GM08714 (cell line): ENCODE results near the gene LDHAL6A.
A peak's percentile ranks its signal among the peaks of the same experiment; 100 is the strongest.

ENCODE experiments used
- H3K4me3 ChIP-seq: fragments of 200-500 bp; sonication (Bioruptor generic); 2 replicates; pipeline ENCODE4 v1.5.1; 2014; ENCODE audit warnings: mild to moderate bottlenecking, low read length, inconsistent platforms
- ZNF274 ChIP-seq: IDR thresholded peaks from 2 replicates; pipeline ENCODE4 v1.6.1; 2012; ENCODE audit warnings: mild to moderate bottlenecking, low read depth, low read length

LDHAL6A gene

DNA sequence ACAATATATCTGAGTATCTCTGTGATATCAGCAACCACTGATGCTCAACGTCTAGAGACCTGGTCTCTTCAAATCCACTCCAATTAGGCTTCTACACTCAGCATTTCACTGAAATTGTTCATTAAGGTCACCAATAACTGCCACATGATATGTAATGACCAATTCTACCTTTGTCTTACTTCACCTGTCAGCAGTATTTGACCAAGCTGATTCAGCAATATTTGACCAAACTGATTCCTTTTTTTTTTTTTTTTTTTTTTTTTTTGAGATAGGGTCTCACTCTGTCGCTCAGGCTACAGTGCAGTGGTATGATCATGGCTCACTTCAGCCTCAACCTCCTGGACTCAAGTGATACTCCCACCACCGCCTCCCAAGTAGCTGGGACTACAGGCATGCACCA is 65.5 kb downstream of the LDHAL6A start:
- no peak for TF ChIP-seq ZNF274
- H3K4me3 ChIP-seq: no peak overlapping the region

DNA sequence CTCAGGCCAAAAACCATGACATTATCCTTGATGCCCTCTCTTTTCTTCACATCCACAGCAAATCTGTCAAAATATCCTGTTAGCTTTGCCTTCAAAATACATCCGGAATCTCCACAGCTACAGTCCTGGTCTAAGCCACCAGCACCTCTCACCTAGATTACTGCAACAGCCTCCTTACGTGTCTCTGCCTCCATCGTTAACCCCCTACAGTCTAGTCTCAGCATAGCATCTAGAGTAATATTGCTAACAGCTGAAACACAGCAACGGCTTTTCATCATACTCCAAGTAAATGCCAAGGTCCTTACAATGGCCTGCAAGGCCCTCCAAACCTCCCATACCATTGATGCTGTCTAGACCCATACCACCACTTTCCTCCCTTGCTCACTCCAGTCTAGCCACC is 66.7 kb downstream of the LDHAL6A start:
- H3K4me3 ChIP-seq: no peak overlapping the region
- no peak for TF ChIP-seq ZNF274

DNA sequence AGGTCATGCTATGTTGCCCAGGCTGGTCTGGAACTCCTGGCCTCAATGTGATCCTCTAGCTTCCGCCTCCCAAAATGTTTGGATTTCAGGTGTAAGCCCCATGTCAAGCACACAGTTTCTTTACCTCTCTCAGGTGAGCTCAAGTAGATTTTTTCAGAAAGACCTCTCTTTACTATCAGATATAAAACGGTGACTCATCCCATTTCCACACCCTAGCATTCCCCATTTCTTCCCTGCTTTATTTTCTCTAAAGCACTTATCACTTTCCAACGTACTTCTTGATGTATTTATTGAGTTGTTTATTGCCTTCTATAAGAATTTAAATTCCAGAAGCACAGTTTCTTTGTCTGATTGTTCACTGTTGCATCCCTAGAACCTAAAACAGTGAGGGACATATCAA is 67.4 kb downstream of the LDHAL6A start:
- TF ChIP-seq ZNF274: no peak
- H3K4me3 ChIP-seq: no peak overlapping the region

DNA sequence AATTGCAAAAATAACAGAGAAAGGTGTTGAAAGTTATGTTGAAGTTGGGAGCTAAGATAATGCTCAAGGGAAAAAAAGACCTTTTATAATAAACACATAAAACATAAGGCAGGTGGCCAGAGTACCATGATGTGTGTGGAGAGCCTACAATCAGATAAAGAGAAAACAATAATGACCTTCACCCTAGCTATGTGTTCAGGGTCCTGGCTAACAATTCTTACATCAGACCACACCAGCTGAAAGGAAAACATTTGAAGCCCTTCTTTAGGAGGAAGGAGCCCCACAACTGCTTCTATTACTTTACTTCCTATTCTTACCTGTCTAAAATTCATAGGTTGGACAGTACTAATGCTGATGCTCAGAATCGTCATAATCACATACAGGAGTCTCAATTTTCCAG is 68.6 kb downstream of the LDHAL6A start:
- no peak overlapping the region for H3K4me3 ChIP-seq
- TF ChIP-seq ZNF274: no peak

DNA sequence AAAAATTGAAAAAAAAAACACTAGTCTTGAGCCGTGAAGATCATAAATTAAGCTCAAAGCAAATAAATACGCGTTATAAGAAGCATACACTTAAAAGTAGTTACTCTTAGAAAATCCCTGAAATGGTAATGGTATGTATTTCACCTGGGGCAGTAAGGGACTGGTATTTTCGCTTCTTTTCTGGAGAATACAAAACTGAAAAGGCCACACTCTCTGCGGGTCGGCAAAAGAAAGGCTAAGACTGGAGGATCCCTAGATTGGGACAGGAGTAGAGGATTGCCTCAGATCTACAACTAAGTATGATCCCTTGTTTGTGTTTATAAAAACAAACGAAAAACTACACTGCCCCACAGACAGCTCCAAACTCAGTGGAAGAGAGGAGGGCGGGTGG is 70.5 kb downstream of the LDHAL6A start:
- no peak for TF ChIP-seq ZNF274
- H3K4me3 ChIP-seq: peak overlapping the region; percentile 76

DNA sequence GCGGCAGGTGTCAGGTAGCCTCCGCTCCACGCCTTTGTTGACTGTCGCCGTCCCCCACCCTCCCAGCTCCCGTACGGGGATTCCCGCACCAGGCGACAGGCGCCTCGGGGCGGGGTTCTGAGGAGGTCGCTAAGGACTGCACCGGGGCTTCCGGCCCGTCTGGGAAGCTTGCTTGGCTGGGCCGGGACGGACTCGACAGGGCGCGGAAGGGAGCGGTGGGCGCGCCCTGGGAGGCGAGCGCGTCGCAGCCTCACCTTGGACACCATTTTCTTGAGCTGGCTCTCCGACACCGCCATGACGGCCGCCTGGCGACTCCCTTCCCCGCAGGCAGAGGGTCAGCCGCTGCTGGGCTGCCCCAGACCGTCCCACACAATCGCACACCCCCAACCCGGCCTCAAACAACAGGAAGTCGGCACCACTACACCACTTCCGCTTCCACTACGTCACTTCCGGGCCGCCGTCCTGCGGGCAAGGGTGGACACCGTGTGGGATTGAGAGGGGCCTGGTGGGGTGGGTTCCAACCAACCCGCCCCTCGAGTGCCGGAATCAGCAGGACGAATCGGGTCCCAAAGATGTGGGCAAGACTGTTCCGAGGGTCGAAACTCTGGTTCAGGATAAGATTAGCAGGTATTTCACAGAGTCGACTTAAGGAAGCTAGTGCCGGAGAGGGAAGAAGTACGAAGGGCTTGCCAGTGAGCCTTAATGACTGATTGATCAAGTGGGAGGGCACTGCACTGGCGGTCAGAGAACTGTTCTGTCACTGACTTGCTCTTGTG is 71.1 kb downstream of the LDHAL6A start, which contains the start of gene TSG101:
TSG101 (minus strand) TSS at position 422 of the 776 bp plus-strand sequence; CDS start at position 296, 126 bp downstream.
- no peak for TF ChIP-seq ZNF274
- H3K4me3 ChIP-seq: peak within 1 kb of the TSS; percentile 76

DNA sequence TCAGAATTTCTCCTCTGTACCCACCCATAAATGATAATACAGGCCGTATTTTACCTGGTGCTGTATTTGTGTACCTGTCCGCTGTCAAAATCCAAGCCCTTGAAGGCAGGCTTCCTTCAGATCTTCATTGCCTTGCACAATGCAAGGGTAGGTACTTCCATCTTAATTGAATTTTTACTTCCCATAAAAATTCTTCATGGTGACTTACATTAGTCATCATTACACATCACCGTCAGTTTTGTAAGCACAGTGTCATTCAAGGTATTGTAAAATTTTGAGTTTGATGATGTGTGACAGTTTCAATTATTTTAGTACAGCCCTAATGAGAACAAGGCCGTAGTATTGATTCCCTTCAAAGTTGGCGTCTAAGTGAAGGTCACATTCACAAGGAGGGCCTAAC is 71.9 kb downstream of the LDHAL6A start:
- no peak for TF ChIP-seq ZNF274
- peak overlapping the region; percentile 76 for H3K4me3 ChIP-seq
